Measurements from ENCODE around the gene ST6GALNAC3. TPM values are rescaled to one million over a fixed set of nuclear protein-coding genes. Genes with fewer than 3 reads are reported as not detected.

ST6GALNAC3 gene
- total and polyA plus RNA-seq, 3 donors from 2014 or later = 0.46 to 0.87 (median 0.74) TPM

GRCh38 chr1:76285578-76286135, 211.1 kb downstream of the ST6GALNAC3 start:
- Histone ChIP-seq H3K27me3 (no peaks in the 10 kb centered on the region), H3K9me3 (no peaks in the 10 kb centered on the region), H3K4me1 (no peaks in the 10 kb centered on the region), H3K27ac (no peak overlapping the region), H3K4me3 (no peak overlapping the region), H3K36me3 (ENCODE audit: low read depth, missing control alignments) (no peaks in the 10 kb centered on the region)
- intact Hi-C loops (cut with DNase I; ENCODE audit: low total_unique reads) = no loop called here
- 55 to 83% methylated on average over 4 of the region's 4 CpGs for WGBS, 2 donors
- DNase-seq = no peak
- TF ChIP-seq POLR2A (IDR thresholded peaks at IDR 0.05) (no peak), CTCF (IDR thresholded peaks at IDR 0.05) (no peak)

GRCh38 chr1:76287917-76288316, 213.4 kb downstream of the ST6GALNAC3 start:
- Histone ChIP-seq H3K4me1 (no peaks in the 10 kb centered on the region), H3K27me3 (no peaks in the 10 kb centered on the region), H3K9me3 (no peaks in the 10 kb centered on the region), H3K36me3 (ENCODE audit: low read depth, missing control alignments) (no peaks in the 10 kb centered on the region), H3K4me3 (no peak overlapping the region), H3K27ac (no peak overlapping the region)
- intact Hi-C loops (cut with DNase I; ENCODE audit: low total_unique reads) = no loop called here
- 93 to 95% methylated on average over 2 of the region's 2 CpGs for WGBS, 2 donors
- DNase-seq = no peak
- TF ChIP-seq CTCF (IDR thresholded peaks at IDR 0.05) = no peak
- no peak for TF ChIP-seq POLR2A (IDR thresholded peaks at IDR 0.05)

- Histone ChIP-seq H3K27me3 (no peaks in the 10 kb centered on the region), H3K9me3 (no peaks in the 10 kb centered on the region), H3K4me1 (no peaks in the 10 kb centered on the region), H3K27ac (no peak overlapping the region), H3K4me3 (no peak overlapping the region), H3K36me3 (ENCODE audit: low read depth, missing control alignments) (no peaks in the 10 kb centered on the region)
- no peak for DNase-seq
- WGBS, 2 donors = 78 to 90% methylated on average over 5 of the region's 5 CpGs
- intact Hi-C loops (cut with DNase I; ENCODE audit: low total_unique reads) = no loop called here
- TF ChIP-seq POLR2A (IDR thresholded peaks at IDR 0.05) (no peak), CTCF (IDR thresholded peaks at IDR 0.05) (no peak)
Observed at GRCh38 chr1:76288758-76289483, 214.4 kb downstream of the ST6GALNAC3 start.

GRCh38 chr1:76289692-76290091, 215.1 kb downstream of the ST6GALNAC3 start:
- Histone ChIP-seq H3K4me3 (no peak overlapping the region), H3K9me3 (no peaks in the 10 kb centered on the region), H3K4me1 (no peaks in the 10 kb centered on the region), H3K27me3 (no peaks in the 10 kb centered on the region), H3K27ac (no peak overlapping the region), H3K36me3 (ENCODE audit: low read depth, missing control alignments) (no peaks in the 10 kb centered on the region)
- DNase-seq = no peak
- intact Hi-C loops (cut with DNase I; ENCODE audit: low total_unique reads) = no loop called here
- TF ChIP-seq CTCF (IDR thresholded peaks at IDR 0.05) (no peak), POLR2A (IDR thresholded peaks at IDR 0.05) (no peak)
- WGBS, 2 donors = 88% methylated on average over 2 of the region's 2 CpGs

GRCh38 chr1:76290271-76290670, 215.7 kb downstream of the ST6GALNAC3 start:
- Histone ChIP-seq H3K27me3 (no peaks in the 10 kb centered on the region), H3K36me3 (ENCODE audit: low read depth, missing control alignments) (no peaks in the 10 kb centered on the region), H3K4me1 (no peaks in the 10 kb centered on the region), H3K9me3 (no peaks in the 10 kb centered on the region), H3K27ac (no peak overlapping the region), H3K4me3 (no peak overlapping the region)
- TF ChIP-seq CTCF (IDR thresholded peaks at IDR 0.05) (no peak), POLR2A (IDR thresholded peaks at IDR 0.05) (no peak)
- no peak for DNase-seq
- intact Hi-C loops (cut with DNase I; ENCODE audit: low total_unique reads) = no loop called here
- 88 to 89% methylated on average over 2 of the region's 2 CpGs for WGBS, 2 donors

Measured in testis (tissue), 3 donors.